ENCODE results near the gene SH3TC1.
A peak's percentile ranks its signal among the peaks of the same experiment; 100 is the strongest.

SH3TC1 gene

DNA sequence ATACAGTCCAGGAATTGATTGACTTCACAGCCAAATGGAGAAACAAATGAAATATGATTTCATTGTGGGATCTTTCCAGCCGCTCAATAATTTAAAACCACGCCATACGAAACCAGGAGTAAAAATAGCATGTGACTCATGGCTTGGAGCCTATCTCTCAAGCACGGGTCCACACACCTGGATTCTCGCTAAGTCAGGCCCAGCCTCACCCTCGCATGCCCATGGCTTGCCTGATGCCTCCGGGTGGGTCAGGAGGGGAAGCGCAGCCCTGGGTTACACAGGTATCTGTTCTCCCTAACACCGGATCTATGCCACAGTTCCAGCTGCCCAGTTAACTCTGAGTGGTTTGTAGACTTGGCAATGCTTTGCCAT, 34.9 kb upstream of the SH3TC1 start:
- no peak for DNase-seq

DNA sequence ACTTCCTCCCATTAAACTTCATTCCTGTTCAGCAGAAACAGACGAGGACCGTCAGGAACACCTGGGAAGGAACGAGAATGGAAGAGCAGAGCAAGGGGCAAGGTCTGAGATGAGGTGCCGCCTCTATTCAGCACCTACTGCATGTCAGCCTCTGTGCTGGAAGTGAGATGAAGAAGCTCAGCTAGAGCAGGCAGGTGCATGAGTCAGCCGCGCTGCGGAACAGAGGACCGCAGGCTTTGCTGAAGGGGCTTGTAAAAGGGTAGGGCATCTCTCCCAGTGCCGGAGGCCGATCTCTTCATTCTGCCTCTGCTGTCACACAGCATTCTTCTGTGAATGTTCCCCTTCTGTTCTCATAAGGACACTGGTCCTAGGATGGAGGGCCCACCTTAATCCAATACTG, 34.4 kb upstream of the SH3TC1 start:
- DNase-seq = no peak

DNA sequence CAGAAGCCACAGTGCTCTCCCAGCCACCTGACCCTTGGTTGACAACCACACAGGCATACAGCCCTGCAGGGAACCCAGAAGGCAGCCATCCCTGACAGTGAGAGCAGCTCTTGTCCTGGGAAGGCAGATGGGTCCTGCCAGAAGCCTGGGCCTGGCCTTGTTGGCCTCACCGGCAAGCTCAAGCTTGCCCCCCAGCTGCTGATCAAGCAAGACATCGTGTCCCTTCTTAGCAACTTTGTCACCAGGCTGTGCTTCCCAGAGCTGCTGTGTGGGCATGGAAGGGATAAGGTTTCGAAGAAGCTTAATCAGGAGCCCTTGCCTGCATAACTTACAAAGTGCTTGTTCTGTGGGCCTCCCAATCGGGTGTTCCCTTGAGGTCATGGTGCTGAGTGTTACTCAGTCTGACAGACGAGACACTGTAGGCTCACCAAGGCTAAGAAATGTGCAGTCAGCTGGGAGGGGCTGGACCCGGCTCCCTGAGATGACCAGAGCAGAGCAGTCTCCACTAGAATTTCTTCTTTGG, 33.7 kb upstream of the SH3TC1 start:
- DNase-seq = no peak

DNA sequence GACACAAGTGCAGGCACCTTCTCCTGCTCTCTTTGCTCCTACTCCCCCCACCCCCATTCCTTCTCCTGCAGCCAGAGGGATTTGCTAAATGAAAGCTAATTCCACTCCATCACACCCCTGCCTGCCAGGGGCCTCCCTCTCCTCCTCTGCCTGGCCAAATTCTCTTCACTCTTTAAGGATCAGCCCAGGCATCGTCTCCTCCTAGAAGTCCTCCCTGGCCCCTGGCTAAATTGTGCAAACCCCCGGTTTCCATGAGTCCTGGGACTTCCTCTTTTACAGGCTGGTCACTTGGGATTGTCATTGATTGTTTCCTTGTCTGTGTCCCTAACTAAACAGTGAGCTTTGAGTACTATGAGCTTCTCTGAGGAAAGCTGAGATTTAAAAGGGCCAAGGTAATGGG, 31.8 kb upstream of the SH3TC1 start:
- DNase-seq = no peak

DNA sequence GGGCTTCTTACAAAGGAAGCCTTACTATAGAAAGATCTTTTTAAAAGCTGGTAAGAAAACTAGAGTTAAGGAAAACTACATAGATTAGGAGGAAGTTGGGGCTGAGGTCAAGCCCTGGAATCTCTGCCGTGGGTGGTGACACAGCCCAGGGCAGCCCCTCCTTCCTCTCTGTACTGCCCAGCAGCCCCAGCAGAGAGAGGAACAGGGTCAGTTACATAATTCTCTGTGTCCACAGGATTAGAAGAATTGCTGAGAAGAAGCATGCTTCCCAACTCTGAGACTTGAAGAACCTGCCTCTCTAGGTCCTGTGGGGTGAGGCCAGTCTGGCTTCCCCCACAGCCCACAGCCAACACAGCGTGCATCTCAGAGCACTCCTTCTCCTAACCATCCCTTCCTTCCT, 31.3 kb upstream of the SH3TC1 start:
- no peak for DNase-seq

DNA sequence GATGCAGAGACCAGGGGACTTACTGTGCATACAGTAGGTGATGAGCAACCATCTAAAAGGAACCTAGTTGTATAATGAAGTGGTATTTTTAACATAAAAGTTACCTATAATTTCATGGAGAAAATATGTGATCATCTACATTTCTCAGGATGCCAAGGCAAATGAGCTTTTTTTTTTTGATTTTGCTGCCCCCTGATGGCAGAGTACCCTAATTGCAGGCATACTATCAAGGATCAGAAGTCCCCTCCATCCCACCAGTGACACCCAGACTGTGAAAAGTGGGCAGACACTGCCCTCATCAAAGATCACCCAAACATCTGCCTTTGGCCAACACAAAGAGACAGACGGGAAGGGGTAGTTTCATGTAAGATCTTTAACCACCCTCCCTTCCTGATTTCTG, 30.9 kb upstream of the SH3TC1 start:
- DNase-seq = no peak

DNA sequence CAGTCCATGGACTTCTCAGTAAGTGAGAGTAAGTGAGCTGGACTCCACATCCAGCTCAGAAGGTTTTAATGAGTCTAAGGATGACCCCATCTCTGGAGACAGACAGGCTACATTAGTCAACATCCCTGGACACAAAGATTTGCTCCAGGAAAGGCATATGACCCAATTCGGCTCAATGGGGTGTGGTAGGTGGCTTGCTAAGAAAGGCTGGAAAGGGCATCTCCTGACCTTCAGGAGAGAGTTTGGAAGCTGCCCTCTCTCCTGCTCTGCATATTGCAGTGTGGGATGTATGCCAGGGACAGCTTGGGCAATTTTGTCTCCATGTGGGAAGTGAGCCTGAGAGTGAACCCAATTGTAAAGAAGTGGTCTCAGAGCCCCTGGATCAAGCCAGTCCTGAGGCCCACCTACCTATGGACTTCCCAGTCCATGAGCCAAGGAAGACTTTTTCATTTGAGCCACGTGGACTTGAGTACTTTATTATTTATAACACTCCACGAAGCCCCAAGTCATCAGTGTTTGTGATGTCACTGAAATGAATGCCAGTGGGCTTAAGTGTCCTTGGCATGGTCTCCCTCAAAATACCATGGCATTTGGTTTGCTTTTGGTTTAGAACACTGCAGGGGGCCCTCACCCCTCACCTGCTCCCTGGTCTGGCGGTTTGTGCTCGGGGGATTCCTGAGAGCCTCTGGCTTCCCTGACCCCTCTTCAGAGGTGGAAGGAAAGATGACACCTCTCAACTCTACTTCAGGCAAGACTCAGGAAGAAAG, 30.1 kb upstream of the SH3TC1 start:
- DNase-seq = no peak

DNA sequence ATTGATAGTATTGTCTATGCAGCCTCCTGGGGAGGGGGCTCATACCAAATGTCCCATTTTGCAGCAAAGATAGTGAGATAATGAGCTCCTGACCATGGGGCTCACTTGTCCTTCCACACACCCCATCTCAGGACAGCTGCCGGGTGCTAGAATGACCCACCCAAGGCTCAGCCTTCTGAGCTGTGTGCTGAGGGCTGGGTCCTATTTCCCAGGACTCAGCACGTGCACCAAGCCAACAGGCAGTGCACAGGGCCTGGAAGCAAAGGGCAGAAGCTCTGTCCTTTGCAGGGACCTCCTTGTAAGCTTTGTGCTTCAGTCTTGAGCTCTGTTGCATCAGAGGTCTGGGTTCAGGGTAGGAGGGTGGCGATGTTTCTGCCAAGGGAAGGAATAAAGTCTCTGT, 29.3 kb upstream of the SH3TC1 start:
- no peak for DNase-seq

DNA sequence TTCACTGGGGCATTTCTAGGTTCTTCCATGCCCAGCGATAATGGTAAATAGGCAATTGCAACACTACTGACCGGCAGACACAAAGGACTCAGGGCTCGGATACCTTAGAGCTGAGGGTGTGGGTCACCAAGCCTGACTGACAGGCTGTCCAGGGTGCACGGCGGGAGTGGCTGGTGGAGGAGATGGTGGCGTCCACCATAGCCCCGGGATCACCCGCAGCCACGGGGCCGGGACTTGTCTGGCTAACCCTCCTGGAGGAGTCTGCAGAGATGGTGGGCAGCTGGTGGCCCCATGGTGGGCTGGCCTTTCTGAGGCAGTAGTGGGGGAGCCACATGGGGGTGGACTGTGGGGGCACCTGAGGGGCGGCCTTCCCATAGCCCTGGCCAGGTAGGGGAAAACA, 28.7 kb upstream of the SH3TC1 start:
- no peak for DNase-seq

DNA sequence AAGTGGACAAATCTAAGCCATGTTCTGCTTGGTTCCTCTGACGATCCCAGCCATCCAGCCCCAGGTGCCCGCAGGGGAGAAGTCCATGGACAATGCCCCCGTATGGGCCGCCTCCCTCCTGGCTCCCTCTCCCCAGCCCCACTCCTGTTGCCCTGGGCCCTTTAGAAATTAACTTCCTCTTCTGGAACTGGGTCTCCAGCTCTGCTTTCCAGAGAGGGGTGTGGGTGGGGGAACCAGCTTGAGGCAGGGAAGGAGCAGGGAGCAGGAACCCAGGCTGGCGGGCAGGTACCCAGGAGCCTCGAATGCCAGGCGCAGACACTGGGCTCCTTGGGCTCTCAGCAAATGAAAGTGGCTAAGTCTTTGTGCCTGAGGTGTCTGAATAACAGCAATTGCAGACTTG, 27.8 kb upstream of the SH3TC1 start:
- no peak for DNase-seq

DNA sequence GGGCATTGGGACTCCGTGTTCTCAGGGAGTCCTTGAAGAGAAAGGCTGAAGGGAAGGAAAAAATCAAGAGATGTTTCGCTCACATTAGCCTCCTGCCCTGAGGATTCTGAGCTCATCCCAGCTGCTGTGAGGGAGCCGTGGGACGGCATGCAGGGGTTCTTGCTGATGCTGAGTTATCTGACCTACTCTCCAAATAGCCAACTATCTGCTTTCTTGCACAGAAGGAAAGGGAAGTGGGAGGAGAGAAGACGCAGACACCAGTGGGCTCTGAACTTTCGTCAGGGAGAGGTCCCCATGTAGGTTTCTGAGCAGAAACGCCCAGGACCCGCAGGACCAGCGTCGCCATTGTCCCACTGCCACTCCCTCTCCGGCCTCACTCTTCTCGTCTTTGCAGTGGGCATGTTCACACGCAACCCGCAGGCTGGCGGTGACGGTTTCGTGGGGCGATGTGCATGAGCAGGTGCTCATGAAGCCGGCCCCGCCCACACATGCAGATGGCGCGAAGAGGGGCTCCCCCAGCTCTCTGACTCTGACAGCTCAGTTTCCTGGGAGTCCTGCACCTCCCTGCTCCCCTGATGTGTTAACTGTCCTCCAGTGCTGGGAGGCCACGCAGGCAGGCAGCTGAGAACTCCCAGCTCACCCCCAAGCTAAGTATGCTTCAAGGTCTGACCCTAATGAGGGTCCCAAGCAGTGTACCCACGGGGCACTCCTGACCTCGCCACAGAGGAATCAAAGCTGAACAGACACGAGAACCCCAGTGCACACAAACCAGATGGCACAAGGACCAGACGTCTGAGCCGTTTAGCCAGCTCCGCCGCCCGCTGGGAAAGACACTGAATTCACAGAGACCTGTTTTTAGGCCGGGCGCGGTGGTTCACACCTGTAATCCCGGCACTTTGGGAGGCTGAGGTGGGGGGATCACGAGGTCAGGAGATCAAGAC, 26.8 kb upstream of the SH3TC1 start:
- DNase-seq = peak in 2 of 4 experiments; percentile 29 to 41

DNA sequence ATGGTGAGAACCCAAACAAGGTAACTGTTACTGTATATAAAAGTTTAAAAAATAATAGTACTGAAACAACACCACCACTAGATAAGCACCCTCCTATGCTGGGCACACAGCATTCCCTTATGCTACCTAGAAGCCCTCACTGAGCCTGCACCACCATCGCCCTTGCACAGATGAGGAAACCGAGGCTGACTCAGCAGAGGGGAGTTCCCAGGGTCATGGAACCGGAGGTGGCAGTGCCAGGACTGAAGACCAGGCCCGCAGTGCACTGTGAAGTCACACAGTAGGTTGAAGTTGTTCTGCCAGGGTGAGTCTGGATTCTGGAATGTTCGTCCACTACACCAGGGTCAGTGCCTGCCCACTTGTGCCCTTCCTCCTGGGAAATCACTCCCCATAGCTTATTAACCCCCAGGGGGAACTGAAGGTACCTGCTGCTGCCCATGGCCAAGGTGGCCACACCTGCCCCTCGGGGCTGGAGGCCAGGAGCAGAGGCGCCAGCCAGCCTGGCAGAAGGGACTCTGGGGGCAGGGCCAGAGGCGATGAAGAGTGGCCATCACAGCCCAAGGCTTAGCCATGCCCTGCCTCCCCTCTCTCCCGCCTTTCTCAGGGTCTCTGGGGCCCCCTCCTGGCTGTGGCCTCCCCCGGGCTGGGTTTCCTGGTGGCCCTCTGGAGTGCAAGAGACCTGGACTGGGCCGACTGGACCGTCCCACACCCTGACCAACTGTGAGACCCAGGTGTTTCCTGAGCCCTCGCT, 25.4 kb upstream of the SH3TC1 start:
- DNase-seq = no peak

DNA sequence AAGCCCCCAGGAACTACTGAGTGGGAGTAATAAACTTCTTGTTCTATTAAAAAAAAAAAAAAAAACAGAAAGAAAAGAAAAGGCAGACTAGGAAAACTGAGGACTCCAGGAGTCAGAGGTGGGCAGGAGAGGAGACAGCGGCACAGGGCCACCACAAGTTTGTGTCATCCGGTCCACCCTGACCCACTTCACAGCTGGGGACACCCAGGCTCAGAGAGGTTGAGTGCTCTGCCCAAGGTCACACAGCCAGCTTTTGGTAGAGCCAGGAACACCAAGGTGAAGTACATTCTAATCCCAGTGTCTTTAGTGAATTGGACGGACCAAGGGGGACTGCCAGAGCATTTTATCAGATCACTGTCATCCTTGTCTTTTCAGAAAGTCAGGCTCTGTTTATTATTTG, 24.1 kb upstream of the SH3TC1 start:
- DNase-seq = no peak

DNA sequence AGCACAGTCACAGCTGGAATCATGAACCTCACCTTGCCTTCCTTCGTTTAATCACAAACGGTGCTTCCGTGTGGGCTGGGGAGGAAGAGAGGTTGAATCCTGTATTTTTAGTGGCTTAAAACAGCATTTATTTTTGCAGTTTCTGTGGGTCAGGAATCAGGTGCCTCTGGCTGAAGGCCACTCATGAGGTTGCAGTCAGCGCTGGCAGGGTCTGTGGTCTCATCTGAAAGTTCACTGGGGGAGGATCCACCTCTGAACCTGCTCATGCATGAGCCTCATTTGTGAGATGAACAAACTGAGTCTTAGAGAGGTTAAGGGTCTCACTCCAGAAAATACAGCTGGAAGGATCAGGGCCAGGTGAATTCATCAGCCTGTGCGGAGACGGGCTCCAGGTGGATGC, 23.4 kb upstream of the SH3TC1 start:
- no peak for DNase-seq

DNA sequence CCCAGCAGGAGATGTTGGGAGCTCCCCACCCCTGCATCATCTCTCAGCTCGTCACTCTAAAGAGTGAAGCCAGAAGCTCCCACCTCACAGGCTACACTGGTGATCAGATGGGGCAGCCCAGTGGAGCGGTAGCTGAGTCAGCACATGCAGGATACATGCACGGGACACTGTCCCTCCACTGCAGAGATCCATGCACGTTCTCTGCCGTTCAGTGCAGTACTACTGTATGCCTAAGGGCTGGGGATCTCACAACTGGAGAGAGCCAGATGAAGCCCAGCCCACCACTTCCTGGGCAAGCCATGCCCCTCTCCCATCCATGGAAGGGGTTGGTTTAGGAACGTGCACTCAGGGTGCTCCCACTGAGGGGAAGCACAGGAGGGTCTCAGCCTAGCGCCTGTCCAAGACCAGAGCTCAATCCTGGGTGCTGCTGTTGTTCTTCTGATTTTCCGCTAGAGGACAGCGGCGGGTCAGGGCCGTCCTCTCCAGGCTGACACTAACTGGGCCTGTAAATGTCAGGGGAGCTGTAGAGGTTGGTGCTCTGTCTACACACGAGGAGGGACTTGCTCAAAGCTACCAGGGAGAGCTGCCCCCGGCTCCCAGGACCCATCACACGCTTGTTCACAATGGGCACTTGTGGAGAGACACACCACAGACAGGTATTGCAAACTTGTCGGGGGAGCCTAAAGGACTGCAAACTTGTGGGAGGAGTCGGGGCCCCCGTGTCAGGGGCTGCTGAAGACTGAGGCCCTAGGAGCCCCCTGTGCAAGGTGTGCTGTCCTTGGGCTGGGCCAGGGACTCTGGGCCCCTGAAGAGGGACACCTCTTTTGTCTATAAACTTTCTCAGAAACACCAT, 22.3 kb upstream of the SH3TC1 start:
- peak in 1 of 4 experiments; percentile 23 for DNase-seq

DNA sequence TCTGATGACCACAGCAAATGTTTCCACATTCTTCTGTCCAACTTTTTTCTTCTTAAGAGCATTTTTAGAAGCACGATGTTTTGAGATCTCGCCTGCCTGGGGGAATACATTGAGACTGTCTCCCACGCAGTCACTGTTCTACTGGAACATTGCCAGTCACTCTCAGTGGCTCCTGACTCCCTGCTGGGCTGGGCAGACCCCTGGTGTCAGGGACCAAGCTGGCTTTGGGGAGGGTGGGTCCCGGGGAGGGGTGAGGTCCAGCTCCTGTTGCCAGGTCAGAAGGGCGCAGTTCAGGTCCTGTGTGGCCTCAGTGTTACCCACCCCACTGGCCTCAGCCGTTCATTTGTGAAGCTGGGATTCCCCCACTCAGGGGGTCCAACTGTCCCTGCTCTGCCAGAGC, 21.5 kb upstream of the SH3TC1 start:
- no peak for DNase-seq

DNA sequence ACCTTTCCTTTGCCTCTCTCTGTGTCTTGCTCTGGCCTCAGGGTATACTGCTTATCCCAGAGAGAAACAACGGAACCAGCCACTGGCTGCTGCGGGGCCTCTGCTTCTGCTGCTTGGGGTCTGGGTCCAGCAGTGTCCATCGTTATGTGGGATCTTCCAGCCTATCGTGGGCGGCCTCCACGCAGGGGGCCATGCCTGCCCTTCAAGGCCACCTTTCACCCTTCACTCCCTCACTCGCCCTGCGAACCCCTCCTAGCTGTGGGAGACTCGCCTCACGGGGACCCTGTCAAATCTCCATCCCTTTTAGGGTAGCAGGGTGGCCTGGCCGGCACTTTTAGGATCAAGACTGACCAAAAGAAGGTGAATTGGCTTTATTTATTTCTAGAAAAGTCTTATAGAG, 21.1 kb upstream of the SH3TC1 start:
- DNase-seq = no peak

DNA sequence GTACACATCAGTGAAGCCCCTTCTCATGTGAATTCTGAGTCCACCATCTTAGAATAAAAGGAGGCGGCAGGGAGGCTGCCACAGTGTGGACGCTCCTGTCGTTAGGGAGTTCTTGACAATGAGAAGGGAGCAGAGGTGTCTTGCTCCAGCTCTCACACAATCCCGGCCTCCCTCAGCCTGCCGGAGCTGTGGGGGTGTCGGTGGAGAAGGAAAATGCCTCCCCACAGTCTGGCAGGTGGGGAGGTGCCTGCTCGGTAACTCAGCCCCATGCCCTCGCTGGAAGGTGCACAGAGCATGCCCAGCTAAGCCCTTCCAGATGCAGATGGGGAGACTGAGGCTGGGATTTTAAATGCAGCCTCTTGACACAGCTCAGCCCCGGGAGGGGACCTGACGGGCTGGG, 20.0 kb upstream of the SH3TC1 start:
- DNase-seq = no peak

DNA sequence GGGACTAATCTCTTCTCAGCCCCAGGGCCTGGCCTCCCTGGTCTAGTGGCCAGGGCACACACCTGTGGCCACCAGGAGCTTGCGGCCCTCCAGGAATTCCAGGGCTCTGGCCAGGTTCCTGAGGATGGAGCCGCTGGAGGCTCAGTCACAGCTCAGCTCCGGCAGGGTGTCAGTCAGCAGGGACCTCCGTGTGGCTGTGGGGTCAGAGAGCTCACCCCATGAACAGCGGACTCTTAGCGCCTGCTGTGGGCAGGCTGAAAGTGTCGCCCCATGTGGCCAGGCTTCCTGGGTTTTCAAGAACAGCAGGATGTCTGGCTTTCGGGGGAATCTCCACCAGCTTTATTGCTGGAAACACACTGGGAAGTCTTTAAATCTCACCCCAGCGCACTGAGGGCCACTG, 19.3 kb upstream of the SH3TC1 start:
- no peak for DNase-seq

DNA sequence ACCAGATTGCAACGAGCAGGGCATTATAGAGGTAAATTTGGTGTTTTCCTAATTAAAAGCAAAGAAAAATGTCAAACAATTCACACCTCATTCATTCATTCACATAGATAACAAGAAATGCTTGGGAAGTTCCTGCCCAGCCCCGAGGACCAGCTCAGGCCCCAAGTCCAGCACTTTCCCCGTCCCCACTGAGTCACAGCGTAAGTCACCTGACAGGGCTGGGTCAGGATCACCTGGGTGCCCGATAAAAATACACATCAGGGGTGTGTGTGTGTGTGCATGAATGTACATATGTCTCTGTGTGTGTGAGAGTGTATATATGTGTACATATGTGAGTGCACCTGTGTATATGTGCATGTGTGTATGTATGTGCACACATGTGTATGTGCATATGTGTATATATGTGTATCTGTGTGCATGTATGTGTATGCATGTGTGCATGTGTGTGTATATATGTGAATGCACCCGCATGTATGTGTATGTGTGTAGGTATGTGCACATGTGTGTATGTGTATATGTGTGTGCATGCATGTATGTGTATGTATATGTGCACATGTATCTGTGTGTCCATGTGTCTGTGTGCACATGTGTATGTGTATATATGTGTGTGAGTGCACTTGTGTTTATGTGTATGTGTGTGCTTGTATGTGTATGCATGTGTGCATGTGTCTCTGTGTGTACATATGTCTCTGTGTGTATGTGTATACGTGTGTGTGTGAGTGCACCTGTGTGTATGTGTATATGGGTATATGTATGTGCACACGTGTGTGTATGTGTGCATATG, 18.6 kb upstream of the SH3TC1 start:
- DNase-seq = no peak

DNA sequence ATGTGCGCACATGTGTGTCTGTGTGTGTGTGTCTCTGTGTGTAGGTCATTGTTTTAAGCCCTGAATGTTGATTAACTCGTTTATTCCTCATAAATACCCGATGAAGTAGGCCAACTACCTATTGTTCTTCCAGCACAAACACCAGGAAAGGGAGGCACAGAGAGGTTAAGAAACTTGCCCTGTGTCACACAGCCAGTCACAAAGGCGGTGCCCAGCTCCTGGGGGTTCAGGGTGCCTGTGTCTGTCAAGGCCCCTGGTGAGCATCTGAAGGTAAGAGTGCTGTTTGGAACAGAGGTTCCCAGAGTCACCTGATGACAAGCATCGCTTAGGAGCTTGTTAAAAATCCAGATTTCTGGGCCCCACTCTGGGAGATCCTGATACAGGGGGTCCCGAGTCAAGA, 18.0 kb upstream of the SH3TC1 start:
- DNase-seq = no peak

DNA sequence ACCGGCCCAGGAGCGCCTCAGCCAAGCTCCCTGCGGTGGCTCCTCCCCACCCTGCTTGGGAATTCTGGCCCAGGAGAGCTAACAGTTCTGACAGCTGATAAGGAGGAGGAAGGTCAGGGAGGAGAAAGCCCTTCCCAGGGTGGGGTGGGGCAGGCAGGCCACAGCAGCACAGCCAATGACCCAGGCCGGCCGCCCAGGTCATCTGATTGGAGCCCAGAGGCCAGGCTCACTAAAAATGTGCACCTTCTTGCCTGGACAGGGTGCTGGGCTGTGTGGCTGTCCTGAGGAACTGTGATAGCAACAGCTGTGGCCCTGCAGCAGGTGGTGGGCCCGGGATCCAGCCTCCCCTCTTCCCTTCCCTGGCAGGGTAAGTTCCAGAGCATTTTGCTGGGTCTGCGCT, 17.2 kb upstream of the SH3TC1 start:
- DNase-seq = no peak

All from activated CD4-positive, CD25-positive, alpha-beta regulatory T cell (primary cell).